ENCODE measurements around the gene GPR83.

GPR83 gene

DNA sequence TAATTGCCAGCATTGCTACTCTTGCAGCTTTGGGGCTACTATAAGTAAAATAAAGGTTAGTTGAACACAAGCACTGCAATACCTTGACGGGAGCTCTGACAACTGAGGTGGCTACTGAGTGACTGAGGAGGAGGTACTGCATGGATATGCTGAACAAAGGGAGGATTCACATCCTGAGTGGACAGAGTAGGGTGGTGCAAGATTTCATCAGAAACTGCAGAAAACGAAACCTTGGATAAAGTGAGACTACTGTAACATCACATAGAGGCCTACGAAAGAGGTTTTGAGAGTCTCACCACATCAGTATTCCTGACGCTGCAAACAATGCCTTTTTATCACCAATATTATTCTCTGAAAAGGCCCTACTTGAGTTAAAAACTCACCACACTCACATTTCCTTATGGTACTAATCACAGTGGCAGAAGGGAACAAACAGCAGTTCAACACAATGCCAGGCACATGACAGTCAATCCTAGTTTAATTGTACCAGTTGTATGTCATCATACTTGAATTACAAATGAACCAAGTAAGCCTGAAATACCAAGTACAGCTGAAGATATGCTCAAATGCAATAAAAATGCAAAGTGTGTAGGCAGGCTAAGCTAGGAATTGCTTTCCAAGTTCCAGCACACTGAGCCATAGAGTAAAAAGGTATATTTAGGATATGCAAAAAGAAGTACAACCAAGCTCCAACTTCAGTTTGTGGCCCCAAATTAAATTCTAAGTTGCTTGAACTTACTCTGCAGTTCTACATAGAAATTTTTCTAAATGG is 4.0 kb upstream of the GPR83 start:
- Histone ChIP-seq H3K79me1 (ENCODE audit: low read length) (no peaks in the 10 kb centered on the region), H4K12ac (ENCODE audit: low read depth, low read length) (no peak overlapping the region), H3K9me3 (ENCODE audit: insufficient read depth, low read depth, low read length) (peaks cover 1% of the 10 kb centered on the region), H2AFZ (ENCODE audit: insufficient read depth, low read length, poor library complexity) (no peak overlapping the region), H3K27me3 (ENCODE audit: insufficient read depth, low read length) (peaks cover 20% of the 10 kb centered on the region), H3K18ac (ENCODE audit: low read length) (no peak overlapping the region), H2BK120ac (ENCODE audit: insufficient read depth, low read length, poor library complexity) (no peak overlapping the region), H3K9ac (ENCODE audit: low read length) (no peak overlapping the region), H4K8ac (ENCODE audit: low read depth, low read length) (no peak overlapping the region), H2BK5ac (ENCODE audit: low read depth, low read length, poor library complexity) (no peak overlapping the region), H2AK5ac (ENCODE audit: low read length) (no peak overlapping the region), H3K36me3 (ENCODE audit: control insufficient read depth in 1 of 2, insufficient read depth in 2 of 2, low read length in 2 of 2) (no peaks in the 10 kb centered on the region), H3K4ac (ENCODE audit: low read depth, low read length) (no peak overlapping the region), H2BK12ac (ENCODE audit: low read length) (no peak overlapping the region), H3K14ac (ENCODE audit: low read length) (no peak overlapping the region), H3K4me3 (ENCODE audit: low read depth, low read length) (no peak overlapping the region), H3K27ac (ENCODE audit: low read depth, low read length) (no peak overlapping the region), H3K4me1 (ENCODE audit: control insufficient read depth in 1 of 2, insufficient read depth in 2 of 2, low read length in 2 of 2) (peaks cover 5 to 10% of the 10 kb centered on the region in 2 experiments), H4K91ac (ENCODE audit: low read depth, low read length) (no peak overlapping the region), H3K23ac (ENCODE audit: low read length) (no peak overlapping the region), H3K79me2 (ENCODE audit: control insufficient read depth, insufficient read depth, low read length, poor library complexity) (no peaks in the 10 kb centered on the region), H3K4me2 (ENCODE audit: low read length) (no peak overlapping the region)
- DNase-seq: no peak
- WGBS (ENCODE audit: extremely low coverage, insufficient coverage, insufficient read length): no CpG with 5 or more reads among the region's 4 CpGs

DNA sequence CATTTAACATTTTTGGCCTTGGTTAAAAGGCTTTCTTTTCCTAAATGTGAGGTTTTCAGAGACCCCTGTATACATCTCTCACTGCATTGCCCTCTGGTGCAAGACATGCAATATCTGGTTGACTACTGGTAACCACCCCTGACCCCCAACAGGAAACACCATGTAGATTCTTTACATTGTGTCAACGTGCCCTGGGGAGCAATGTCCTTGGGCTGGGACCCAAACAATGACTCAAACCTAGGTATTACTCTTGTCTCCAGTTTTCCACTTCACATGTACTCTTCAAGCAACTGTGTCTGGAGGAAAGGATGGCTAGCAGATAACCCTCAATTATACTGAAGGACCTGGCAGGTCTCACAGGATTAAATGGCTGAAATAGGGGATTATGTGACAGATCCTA is 1.1 kb upstream of the GPR83 start:
- no peak overlapping the region for H2AFZ ChIP-seq (ENCODE audit: insufficient read depth, low read length, poor library complexity)
- H3K36me3 ChIP-seq (ENCODE audit: control insufficient read depth in 1 of 2, insufficient read depth in 2 of 2, low read length in 2 of 2): no peaks in the 10 kb centered on the region
- no CpG with 5 or more reads among the region's 1 CpG for WGBS (ENCODE audit: extremely low coverage, insufficient coverage, insufficient read length)
- no peaks in the 10 kb centered on the region for H3K79me2 ChIP-seq (ENCODE audit: control insufficient read depth, insufficient read depth, low read length, poor library complexity)
- no peak overlapping the region for H2BK12ac ChIP-seq (ENCODE audit: low read length)
- no peak overlapping the region for H4K12ac ChIP-seq (ENCODE audit: low read depth, low read length)
- H3K27me3 ChIP-seq (ENCODE audit: insufficient read depth, low read length): peaks cover 26% of the 10 kb centered on the region
- no peak overlapping the region for H2BK120ac ChIP-seq (ENCODE audit: insufficient read depth, low read length, poor library complexity)
- no peak overlapping the region for H2BK5ac ChIP-seq (ENCODE audit: low read depth, low read length, poor library complexity)
- no peak overlapping the region for H3K4ac ChIP-seq (ENCODE audit: low read depth, low read length)
- no peak overlapping the region for H4K8ac ChIP-seq (ENCODE audit: low read depth, low read length)
- H4K91ac ChIP-seq (ENCODE audit: low read depth, low read length): no peak overlapping the region
- H3K9ac ChIP-seq (ENCODE audit: low read length): no peak overlapping the region
- H3K4me3 ChIP-seq (ENCODE audit: low read depth, low read length): no peak overlapping the region
- H3K18ac ChIP-seq (ENCODE audit: low read length): no peak overlapping the region
- H3K4me2 ChIP-seq (ENCODE audit: low read length): no peak overlapping the region
- no peak overlapping the region for H3K23ac ChIP-seq (ENCODE audit: low read length)
- H3K79me1 ChIP-seq (ENCODE audit: low read length): no peaks in the 10 kb centered on the region
- no peak for DNase-seq
- H3K27ac ChIP-seq (ENCODE audit: low read depth, low read length): no peak overlapping the region
- H3K9me3 ChIP-seq (ENCODE audit: insufficient read depth, low read depth, low read length): peaks cover 1% of the 10 kb centered on the region
- H3K4me1 ChIP-seq (ENCODE audit: control insufficient read depth in 1 of 2, insufficient read depth in 2 of 2, low read length in 2 of 2): peaks cover 5 to 10% of the 10 kb centered on the region in 2 experiments
- H3K14ac ChIP-seq (ENCODE audit: low read length): no peak overlapping the region
- no peak overlapping the region for H2AK5ac ChIP-seq (ENCODE audit: low read length)

DNA sequence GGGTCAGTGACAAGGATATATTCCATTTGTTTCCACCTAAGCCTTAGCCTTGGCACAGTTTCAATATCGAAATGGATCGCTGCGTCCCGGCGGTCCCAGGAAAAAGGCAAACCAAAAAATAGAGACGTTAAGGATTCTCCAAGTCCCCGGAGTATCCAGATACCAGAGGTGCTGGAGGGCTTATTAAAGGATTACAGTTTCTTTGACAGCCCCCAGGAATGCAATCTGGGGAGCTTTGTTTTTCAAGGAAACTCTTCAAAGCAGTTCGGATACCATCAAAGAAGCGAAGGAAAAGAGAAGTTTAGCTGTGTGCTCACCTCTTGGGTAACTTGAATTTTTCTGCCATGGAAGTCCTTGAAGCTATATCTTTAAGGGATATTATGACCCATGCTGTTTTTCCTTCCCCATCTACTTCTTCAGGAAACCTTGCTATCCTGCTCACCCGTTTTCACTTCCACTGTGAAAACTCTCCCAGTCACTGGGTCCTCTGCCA is 600 bp upstream of the GPR83 start:
- Histone ChIP-seq H3K36me3 (ENCODE audit: control insufficient read depth in 1 of 2, insufficient read depth in 2 of 2, low read length in 2 of 2) (no peaks in the 10 kb centered on the region), H4K91ac (ENCODE audit: low read depth, low read length) (no peak overlapping the region), H3K9me3 (ENCODE audit: insufficient read depth, low read depth, low read length) (peaks cover 1% of the 10 kb centered on the region), H3K4ac (ENCODE audit: low read depth, low read length) (no peak overlapping the region), H2BK5ac (ENCODE audit: low read depth, low read length, poor library complexity) (no peak overlapping the region), H3K4me1 (ENCODE audit: control insufficient read depth in 1 of 2, insufficient read depth in 2 of 2, low read length in 2 of 2) (peaks cover 5 to 10% of the 10 kb centered on the region in 2 experiments), H3K14ac (ENCODE audit: low read length) (no peak overlapping the region), H2BK12ac (ENCODE audit: low read length) (no peak overlapping the region), H3K79me1 (ENCODE audit: low read length) (no peaks in the 10 kb centered on the region), H3K18ac (ENCODE audit: low read length) (no peak overlapping the region), H4K8ac (ENCODE audit: low read depth, low read length) (no peak overlapping the region), H3K23ac (ENCODE audit: low read length) (no peak overlapping the region), H2AK5ac (ENCODE audit: low read length) (no peak overlapping the region), H3K27me3 (ENCODE audit: insufficient read depth, low read length) (peaks cover 26% of the 10 kb centered on the region), H3K79me2 (ENCODE audit: control insufficient read depth, insufficient read depth, low read length, poor library complexity) (no peaks in the 10 kb centered on the region), H4K12ac (ENCODE audit: low read depth, low read length) (no peak overlapping the region), H3K9ac (ENCODE audit: low read length) (no peak overlapping the region), H3K4me2 (ENCODE audit: low read length) (peak overlapping the region; percentile 85), H3K4me3 (ENCODE audit: low read depth, low read length) (peak overlapping the region; percentile 29), H3K27ac (ENCODE audit: low read depth, low read length) (no peak overlapping the region), H2BK120ac (ENCODE audit: insufficient read depth, low read length, poor library complexity) (no peak overlapping the region), H2AFZ (ENCODE audit: insufficient read depth, low read length, poor library complexity) (no peak overlapping the region)
- no CpG with 5 or more reads among the region's 10 CpGs for WGBS (ENCODE audit: extremely low coverage, insufficient coverage, insufficient read length)
- no peak for DNase-seq

DNA sequence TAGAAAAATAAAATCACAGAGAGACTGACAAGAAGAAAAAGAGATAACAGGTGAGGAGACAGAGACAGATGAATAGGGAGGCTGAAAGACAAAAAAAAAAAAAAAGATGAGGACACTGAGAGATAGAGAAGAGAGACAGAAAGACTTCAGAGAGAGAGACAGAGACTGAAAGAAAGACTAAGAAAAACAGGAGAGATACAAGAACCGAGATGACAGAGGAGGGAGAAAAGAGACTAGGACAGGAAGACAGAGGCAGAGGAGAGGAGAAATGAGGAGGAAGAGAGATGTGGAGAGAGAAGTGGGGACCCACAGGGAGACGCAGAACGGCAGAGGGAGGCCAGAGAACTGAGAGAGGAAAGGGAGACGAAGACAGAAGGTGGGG is 771 bp downstream of the GPR83 start:
- no peak overlapping the region for H3K14ac ChIP-seq (ENCODE audit: low read length)
- no peaks in the 10 kb centered on the region for H3K79me1 ChIP-seq (ENCODE audit: low read length)
- no peak overlapping the region for H2BK120ac ChIP-seq (ENCODE audit: insufficient read depth, low read length, poor library complexity)
- no peak overlapping the region for H2AFZ ChIP-seq (ENCODE audit: insufficient read depth, low read length, poor library complexity)
- no peak overlapping the region for H2BK12ac ChIP-seq (ENCODE audit: low read length)
- no CpG with 5 or more reads among the region's 4 CpGs for WGBS (ENCODE audit: extremely low coverage, insufficient coverage, insufficient read length)
- H4K91ac ChIP-seq (ENCODE audit: low read depth, low read length): no peak overlapping the region
- no peak overlapping the region for H2AK5ac ChIP-seq (ENCODE audit: low read length)
- no peak overlapping the region for H3K4ac ChIP-seq (ENCODE audit: low read depth, low read length)
- no peaks in the 10 kb centered on the region for H3K79me2 ChIP-seq (ENCODE audit: control insufficient read depth, insufficient read depth, low read length, poor library complexity)
- no peaks in the 10 kb centered on the region for H3K36me3 ChIP-seq (ENCODE audit: control insufficient read depth in 1 of 2, insufficient read depth in 2 of 2, low read length in 2 of 2)
- H3K4me1 ChIP-seq (ENCODE audit: control insufficient read depth in 1 of 2, insufficient read depth in 2 of 2, low read length in 2 of 2): peaks cover 5 to 10% of the 10 kb centered on the region in 2 experiments
- no peak overlapping the region for H4K12ac ChIP-seq (ENCODE audit: low read depth, low read length)
- no peak overlapping the region for H3K27ac ChIP-seq (ENCODE audit: low read depth, low read length)
- H3K4me3 ChIP-seq (ENCODE audit: low read depth, low read length): no peak overlapping the region
- H3K27me3 ChIP-seq (ENCODE audit: insufficient read depth, low read length): peaks cover 26% of the 10 kb centered on the region
- peaks cover 1% of the 10 kb centered on the region for H3K9me3 ChIP-seq (ENCODE audit: insufficient read depth, low read depth, low read length)
- H4K8ac ChIP-seq (ENCODE audit: low read depth, low read length): no peak overlapping the region
- no peak overlapping the region for H3K9ac ChIP-seq (ENCODE audit: low read length)
- no peak overlapping the region for H3K23ac ChIP-seq (ENCODE audit: low read length)
- no peak overlapping the region for H2BK5ac ChIP-seq (ENCODE audit: low read depth, low read length, poor library complexity)
- no peak overlapping the region for H3K4me2 ChIP-seq (ENCODE audit: low read length)
- no peak overlapping the region for H3K18ac ChIP-seq (ENCODE audit: low read length)
- DNase-seq: no peak

Measured in trophoblast cell (in vitro differentiated cells and primary cell).